Stomach (tissue), 4 donors: ENCODE data around the gene NCK2.

Source experiments
- CTCF ChIP-seq, 7 experiments: fragments of 450-650 bp in 4 of 7; fragments of 200-600 bp in 3 of 7; sonication (generic) in 3 of 7; IDR thresholded peaks; one replicate each; pipeline ENCODE4 v1.5.1; 2016 to 2019; ENCODE audit warnings: antibody characterized with exemption in 7 of 7, control low read depth in 2 of 7, mild to moderate bottlenecking in 1 of 7
- EP300 ChIP-seq: sonication (generic); formaldehyde crosslinking; IDR thresholded peaks from one replicate; pipeline ENCODE4 v1.6.1; 2017; ENCODE audit warnings: antibody characterized with exemption
- POLR2A ChIP-seq, 4 donors: fragments of 450-650 bp; IDR thresholded peaks; one replicate each; pipeline ENCODE4 v1.6.1; 2016; ENCODE audit warnings: antibody characterized with exemption in 4 of 4, control low read depth in 2 of 4, mild to moderate bottlenecking in 1 of 4, moderate library complexity in 1 of 4

- TF ChIP-seq POLR2A (IDR thresholded peaks at IDR 0.05) = no peak
- no peak for TF ChIP-seq CTCF (IDR thresholded peaks at IDR 0.05)
- TF ChIP-seq EP300 = no peak
Measured at GRCh38 chr2:105711394-105711793, 33.3 kb upstream of the NCK2 start.
